ENCODE results near the gene SH3BGRL3.
A peak's percentile ranks its signal among the peaks of the same experiment; 100 is the strongest.

Gene SH3BGRL3

DNA sequence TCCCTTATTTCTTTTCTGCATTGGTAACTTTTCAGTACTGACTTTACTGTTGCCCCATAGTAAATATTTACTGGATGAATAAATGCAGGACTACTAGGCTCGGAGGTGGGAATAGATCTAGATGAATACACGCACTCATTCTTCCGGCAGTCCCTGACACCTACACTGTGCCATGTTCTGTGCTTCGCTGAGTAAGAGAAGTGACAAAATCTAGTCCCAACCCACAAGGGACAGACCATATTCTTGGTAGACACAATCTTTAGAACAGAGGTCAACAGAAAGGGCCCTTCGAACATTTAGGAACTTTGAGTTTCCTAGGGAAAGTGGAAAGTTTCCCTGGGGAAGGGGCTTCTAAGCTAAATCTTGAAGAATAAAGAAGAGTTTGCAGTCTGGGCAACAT lies 34.6 kb downstream of the SH3BGRL3 start:
- H3K4me3 ChIP-seq (ENCODE audit: low read length), result no peak overlapping the region
- TF ChIP-seq, protein P1, sequence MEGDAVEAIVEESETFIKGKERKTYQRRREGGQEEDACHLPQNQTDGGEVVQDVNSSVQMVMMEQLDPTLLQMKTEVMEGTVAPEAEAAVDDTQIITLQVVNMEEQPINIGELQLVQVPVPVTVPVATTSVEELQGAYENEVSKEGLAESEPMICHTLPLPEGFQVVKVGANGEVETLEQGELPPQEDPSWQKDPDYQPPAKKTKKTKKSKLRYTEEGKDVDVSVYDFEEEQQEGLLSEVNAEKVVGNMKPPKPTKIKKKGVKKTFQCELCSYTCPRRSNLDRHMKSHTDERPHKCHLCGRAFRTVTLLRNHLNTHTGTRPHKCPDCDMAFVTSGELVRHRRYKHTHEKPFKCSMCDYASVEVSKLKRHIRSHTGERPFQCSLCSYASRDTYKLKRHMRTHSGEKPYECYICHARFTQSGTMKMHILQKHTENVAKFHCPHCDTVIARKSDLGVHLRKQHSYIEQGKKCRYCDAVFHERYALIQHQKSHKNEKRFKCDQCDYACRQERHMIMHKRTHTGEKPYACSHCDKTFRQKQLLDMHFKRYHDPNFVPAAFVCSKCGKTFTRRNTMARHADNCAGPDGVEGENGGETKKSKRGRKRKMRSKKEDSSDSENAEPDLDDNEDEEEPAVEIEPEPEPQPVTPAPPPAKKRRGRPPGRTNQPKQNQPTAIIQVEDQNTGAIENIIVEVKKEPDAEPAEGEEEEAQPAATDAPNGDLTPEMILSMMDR (conservative IDR thresholded peaks at IDR 0.05; ENCODE audit: low read length), result no peak
- no peak for DNase-seq (ENCODE audit: low read depth)

DNA sequence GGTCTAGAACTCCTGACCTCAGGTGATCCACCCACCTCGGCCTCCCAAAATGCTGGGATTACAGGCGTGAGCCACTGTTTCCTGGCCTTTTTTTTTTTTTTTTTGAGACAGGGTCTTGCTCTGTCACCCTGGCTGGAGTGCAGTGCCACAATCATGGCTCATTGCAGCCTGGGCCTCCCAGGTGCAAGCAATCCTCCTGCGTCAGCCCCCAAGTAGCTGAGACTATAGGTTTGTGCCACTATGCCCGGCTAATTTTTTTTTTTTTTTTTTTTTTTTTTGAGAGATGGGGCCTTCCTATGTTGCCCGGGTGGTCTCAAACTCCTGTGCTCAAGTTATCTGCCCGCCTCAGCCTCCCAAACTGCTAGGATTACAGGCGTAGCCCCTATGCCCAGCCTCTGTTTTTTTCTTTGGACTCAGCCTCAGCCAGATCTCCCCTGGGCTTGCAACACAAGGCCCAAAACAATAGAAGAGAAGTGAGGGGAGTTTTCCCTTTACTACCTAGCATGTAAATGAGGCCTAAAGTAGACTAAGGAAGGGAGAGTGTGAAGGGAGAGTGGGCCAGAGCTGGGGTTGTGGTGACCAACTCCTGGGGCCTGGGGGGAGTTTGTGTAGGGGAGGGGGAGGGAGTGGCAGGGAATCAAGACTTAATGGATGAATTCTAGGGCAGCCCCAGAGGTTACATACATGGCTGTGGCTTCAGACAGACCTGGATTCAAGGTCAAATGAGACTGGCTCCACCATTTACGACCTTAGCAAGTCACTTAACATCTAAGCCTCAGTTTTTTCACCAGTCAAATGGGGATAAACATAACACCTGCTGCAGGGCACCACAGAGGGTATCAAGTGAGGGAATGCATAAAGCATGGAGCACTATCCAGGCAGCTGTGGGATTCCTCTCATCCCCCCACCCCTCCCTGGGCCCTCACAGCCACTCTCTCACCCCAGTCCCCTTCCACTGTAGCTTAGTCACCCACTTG lies 36.3 kb downstream of the SH3BGRL3 start:
- no peak for DNase-seq (ENCODE audit: low read depth)
- no peak overlapping the region for H3K4me3 ChIP-seq (ENCODE audit: low read length)
- TF ChIP-seq, protein P1 (conservative IDR thresholded peaks at IDR 0.05; ENCODE audit: low read length), result no peak

DNA sequence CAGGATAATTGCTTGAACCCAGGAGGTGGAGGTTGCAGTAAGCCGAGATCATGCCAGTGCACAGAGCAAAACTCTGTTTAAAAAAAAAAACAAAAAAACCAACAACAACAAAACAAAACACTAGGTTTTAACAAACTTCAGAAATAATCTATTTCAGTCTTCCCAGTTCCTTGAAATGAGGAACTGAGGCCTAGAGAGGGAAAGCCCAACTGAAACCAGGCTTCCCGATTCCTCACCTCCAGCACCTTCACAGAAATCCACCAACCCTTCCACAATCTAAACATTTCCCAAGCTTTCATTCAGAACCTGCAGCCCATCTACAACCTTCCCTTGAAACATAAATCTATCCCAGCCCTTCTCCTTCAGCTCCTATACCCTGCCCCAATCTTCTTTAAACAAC lies 37.3 kb downstream of the SH3BGRL3 start:
- TF ChIP-seq, protein P1 (conservative IDR thresholded peaks at IDR 0.05; ENCODE audit: low read length), result no peak
- no peak overlapping the region for H3K4me3 ChIP-seq (ENCODE audit: low read length)
- no peak for DNase-seq (ENCODE audit: low read depth)

DNA sequence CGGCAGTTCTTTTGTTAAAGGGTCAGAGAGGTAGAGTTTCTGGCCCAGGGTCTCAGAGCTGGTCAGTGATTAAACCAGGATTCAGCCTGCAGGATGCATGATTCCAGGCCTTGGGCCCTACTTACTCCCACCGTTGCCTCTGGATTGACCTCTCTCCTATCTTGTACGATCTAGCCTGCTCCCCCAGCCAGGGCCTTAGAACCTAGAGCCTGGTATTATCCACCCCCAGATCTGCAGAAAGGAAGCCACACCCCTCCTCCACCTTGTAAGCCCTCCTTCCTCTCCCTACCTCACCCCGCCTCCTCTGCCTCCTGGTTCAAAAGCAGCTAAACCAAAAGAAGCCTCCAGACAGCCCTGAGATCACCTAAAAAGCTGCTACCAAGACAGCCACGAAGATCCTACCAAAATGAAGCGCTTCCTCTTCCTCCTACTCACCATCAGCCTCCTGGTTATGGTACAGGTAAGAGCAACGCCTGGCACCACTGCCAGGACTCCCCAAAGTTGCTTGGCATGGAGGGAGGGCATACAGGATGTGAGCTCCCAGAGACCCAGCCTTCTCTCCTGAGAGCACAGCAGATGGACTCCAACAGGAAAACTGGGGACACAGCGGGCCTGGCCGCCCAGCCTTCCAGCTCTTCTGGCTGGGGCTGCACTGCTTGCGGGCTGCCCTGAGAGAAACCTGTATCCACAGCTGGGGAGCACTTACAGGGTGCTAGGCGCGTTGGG lies 37.9 kb downstream of the SH3BGRL3 start, which contains the start of gene CD52:
CD52 (plus strand) TSS at position 347 of the 726 bp plus-strand sequence; CDS start at position 407, 60 bp downstream.
- DNase-seq (ENCODE audit: low read depth), result no peak
- H3K4me3 ChIP-seq (ENCODE audit: low read length), result no peak within 1 kb of the TSS
- TF ChIP-seq, protein P1 (conservative IDR thresholded peaks at IDR 0.05; ENCODE audit: low read length), result no peak

DNA sequence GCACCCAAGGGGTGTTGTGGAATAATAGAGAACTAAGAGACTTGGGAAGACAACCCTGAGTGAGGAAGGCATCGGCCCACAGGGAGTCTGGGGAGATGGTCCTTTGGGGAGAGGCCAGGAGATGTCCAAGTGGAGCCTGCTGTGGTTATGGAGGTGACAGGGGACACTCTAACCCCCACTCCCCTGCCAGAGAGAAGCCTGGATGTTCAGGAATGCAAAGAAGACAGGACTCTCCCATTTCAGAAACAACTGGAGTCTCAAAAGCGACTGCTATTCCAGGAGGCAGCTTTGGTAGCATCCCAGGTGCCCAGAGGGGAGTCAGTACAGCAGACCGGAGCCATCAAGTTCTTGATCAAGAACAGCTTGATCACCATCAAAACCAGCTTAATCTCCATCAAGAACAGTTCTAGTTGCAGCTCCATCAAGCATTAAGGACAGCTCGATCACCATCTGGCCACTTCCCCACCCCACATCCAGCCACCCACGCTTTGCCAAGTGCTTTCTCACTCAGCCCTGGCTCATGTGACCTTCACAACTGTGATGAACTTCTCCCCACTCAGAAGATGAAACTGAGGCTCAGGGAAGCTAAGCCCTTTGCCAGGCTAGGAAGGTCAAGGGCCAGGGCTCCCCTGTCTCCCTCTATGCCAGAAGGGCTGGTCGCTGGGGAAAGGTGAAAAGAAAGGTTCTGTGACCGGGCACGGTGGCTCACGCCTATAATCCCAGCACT lies 38.6 kb downstream of the SH3BGRL3 start:
- DNase-seq (ENCODE audit: low read depth), result peak; percentile 16
- H3K4me3 ChIP-seq (ENCODE audit: low read length), result no peak overlapping the region
- TF ChIP-seq, protein P1 (conservative IDR thresholded peaks at IDR 0.05; ENCODE audit: low read length), result no peak

DNA sequence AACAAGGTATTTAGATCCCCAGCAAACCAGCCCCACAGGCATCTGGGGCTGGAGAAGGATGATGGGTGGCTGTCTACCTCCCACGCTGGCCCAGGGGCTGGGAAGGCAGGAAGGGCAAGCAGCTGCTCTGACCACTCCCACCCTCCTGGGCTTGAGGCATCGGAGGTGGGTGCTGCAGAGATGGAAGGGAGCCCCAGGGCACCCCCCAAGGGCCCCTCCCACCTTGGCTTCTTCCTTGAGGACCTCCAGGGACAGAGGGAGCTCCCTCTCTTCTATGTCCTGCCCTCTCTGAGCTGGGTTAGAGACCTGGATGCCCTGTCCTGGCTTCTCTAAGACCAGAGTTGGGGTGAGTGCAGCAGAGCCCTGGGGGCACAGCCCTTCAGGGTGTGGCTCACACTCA lies 41.0 kb downstream of the SH3BGRL3 start:
- TF ChIP-seq, protein P1 (conservative IDR thresholded peaks at IDR 0.05; ENCODE audit: low read length), result no peak
- no peak for DNase-seq (ENCODE audit: low read depth)
- no peak overlapping the region for H3K4me3 ChIP-seq (ENCODE audit: low read length)

Data from AG10803 (cell line).